ENCODE data around the gene OR10T2. TPM values are rescaled to one million over a fixed set of nuclear protein-coding genes. Genes with fewer than 3 reads are reported as not detected.
"Not testable (repeated sequence)": the region's sequence is repeated elsewhere in the genome, so short reads cannot be mapped to it uniquely, and the experiment has no call there.

The OR10T2 gene
- total RNA-seq, 4 donors from 2014 or later: not detected

- intact Hi-C loops (cut with DNase I; ENCODE audit: low total_unique reads): no loop called here
- Histone ChIP-seq H3K27me3 (no peaks in the 10 kb centered on the region), H3K4me1 (no peaks in the 10 kb centered on the region), H3K36me3 (no peaks in the 10 kb centered on the region), H3K4me3 (no peak overlapping the region), H3K27ac (no peak overlapping the region), H3K9me3 (no peaks in the 10 kb centered on the region)
- no peak for TF ChIP-seq POLR2A (IDR thresholded peaks at IDR 0.05)
- TF ChIP-seq CTCF (IDR thresholded peaks at IDR 0.05): no peak
- no peak for DNase-seq
Measured at GRCh38 chr1:158390331-158390730, 8.9 kb downstream of the OR10T2 start.

GRCh38 chr1:158374860-158375259 lies 24.4 kb downstream of the OR10T2 start:
- no peaks in the 10 kb centered on the region for H3K36me3 ChIP-seq
- TF ChIP-seq POLR2A (IDR thresholded peaks at IDR 0.05): no peak
- no peak for TF ChIP-seq CTCF (IDR thresholded peaks at IDR 0.05)
- no peaks in the 10 kb centered on the region for H3K9me3 ChIP-seq
- H3K4me1 ChIP-seq: no peaks in the 10 kb centered on the region
- no peaks in the 10 kb centered on the region for H3K27me3 ChIP-seq
- H3K4me3 ChIP-seq: no peak overlapping the region
- H3K27ac ChIP-seq: no peak overlapping the region
- DNase-seq: no peak
- intact Hi-C loops (cut with DNase I; ENCODE audit: low total_unique reads): no loop called here

- H3K36me3 ChIP-seq; DNase-seq; intact Hi-C loops (cut with DNase I; ENCODE audit: low total_unique reads); H3K27ac ChIP-seq; H3K27me3 ChIP-seq; H3K4me3 ChIP-seq; H3K4me1 ChIP-seq; H3K9me3 ChIP-seq: not testable (repeated sequence)
Measured at GRCh38 chr1:158374101-158374500, 25.2 kb downstream of the OR10T2 start.

- DNase-seq: no peak
- no peaks in the 10 kb centered on the region for H3K27me3 ChIP-seq
- no peak overlapping the region for H3K4me3 ChIP-seq
- H3K27ac ChIP-seq: no peak overlapping the region
- no peaks in the 10 kb centered on the region for H3K9me3 ChIP-seq
- no peaks in the 10 kb centered on the region for H3K4me1 ChIP-seq
- TF ChIP-seq CTCF (IDR thresholded peaks at IDR 0.05) (no peak), POLR2A (IDR thresholded peaks at IDR 0.05) (no peak)
- intact Hi-C loops (cut with DNase I; ENCODE audit: low total_unique reads): no loop called here
- no peaks in the 10 kb centered on the region for H3K36me3 ChIP-seq
Measured at GRCh38 chr1:158371188-158371953, 27.9 kb downstream of the OR10T2 start.

GRCh38 chr1:158366783-158367182 lies 32.5 kb downstream of the OR10T2 start:
- H3K4me3 ChIP-seq: no peak overlapping the region
- H3K9me3 ChIP-seq: no peaks in the 10 kb centered on the region
- TF ChIP-seq CTCF (IDR thresholded peaks at IDR 0.05): no peak
- no peak for TF ChIP-seq POLR2A (IDR thresholded peaks at IDR 0.05)
- intact Hi-C loops (cut with DNase I; ENCODE audit: low total_unique reads): no loop called here
- H3K27ac ChIP-seq: no peak overlapping the region
- no peaks in the 10 kb centered on the region for H3K27me3 ChIP-seq
- no peaks in the 10 kb centered on the region for H3K36me3 ChIP-seq
- no peaks in the 10 kb centered on the region for H3K4me1 ChIP-seq
- DNase-seq: no peak

Data from uterus (tissue), 4 donors.